HG03439 (cell line): Measurements from ENCODE around the gene VASN.

ENCODE experiments used
- ATAC-seq: cut with Tn5 transposase; IDR thresholded peaks from one replicate; pipeline ENCODE4 v1.9.1; 2021; ENCODE audit warnings: mild to moderate bottlenecking, moderate library complexity; ENCODE audit not compliant: unreplicated experiment

VASN gene

DNA sequence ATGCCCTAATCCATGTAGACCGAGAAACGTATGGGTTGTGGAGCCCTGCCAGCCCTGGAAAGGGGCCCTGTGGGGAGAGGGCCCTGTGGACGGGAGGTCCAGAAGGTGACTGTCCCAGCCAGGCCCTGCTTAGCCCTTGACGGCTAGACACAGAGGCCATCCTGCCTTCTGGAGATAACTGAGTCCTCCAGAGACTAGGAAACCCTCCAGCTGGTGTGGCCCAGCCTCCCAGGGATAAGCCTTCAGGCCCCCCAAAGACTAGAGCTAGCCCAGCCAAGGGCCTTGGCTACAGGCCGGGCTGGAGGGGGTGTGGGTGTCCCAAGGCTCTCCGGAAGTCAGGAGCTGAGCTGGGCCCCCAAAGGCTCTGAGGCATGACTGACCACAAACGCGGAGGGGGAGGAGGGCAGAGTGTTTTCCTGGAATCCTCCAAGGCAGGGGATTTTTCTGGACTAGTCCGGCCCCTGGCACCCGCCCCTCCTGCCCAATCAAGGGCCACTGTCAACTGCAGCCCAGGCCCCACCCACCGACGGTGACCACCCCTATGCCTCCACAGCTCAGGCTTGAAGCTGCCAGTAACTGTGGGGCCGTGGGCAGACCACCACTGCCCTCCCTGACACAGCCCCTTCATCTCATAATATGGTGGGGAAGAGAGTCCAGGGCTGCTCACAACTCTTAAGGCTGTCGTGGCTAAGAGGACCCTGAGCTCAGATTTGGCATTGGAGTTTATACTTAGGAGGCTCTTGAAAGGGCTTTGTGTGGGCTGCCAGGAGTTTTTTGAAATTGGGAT, 885 bp upstream of the VASN start:
- ATAC-seq, result no peak

DNA sequence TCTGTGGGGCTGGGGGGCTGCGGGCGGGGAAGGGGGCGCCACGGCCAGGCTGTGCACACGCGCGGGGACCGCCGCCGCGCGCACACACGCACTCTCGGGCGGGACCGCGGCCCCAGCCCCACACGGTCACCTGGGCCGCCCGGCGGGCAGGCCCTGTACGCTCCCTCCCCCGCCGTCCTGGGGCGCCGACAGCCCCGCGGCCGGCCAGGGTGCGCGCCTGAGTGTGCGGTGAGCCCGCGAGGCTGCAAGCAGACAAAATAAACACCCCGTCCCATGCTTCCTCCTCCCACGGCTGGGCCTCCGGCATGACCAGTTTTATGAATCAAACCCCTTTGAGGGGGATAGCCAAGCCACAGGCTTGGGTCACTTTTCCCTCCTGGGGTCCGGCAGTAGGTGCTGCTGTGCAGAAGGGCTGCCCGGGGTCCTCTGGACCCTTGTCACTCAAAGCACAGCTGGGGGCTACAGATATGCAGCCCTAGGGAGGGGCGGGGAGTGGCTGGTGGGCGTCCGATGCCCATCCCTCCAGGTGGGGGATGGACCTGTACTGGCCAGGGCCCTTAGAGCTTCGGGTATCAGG, 441 bp downstream of the VASN start:
- ATAC-seq, result no peak

DNA sequence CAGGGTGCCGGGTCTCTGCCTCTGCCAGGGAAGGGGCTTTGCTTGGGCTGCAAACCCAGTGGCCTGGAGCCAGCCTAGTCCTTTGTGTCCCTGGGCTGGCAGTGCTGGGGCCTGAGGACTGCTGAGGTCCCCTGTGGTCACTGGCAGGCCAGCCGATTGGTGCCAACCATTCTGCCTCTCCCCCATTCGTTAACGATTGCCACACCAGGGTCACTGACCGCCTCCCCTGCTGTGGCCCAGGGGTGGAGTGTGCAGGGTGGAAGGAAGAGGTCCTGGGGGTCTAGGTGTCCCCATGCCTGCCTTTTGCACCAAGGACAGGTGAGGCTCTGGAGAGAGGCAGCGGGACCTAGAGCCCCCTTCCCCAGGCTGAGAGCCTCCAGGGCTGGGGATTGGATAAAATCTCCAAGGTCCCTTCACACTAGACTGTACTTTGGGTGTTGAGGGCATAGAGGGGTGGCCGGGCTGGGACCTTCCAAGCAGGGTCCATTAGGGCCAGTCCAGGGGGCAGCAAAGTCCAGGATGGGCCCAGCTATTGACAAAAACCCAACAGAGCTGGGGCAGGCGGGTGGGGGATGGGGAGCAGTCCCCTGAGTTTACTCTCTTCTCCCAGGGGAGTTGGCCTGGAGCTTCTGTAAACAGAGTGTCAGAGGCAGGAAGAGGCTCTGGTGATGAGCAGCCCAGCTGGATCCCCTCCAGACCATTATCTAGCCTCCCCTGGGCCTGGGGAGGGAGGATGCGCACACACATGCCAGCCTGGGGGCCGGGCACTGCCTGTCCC, 1.1 kb downstream of the VASN start:
- no peak for ATAC-seq

DNA sequence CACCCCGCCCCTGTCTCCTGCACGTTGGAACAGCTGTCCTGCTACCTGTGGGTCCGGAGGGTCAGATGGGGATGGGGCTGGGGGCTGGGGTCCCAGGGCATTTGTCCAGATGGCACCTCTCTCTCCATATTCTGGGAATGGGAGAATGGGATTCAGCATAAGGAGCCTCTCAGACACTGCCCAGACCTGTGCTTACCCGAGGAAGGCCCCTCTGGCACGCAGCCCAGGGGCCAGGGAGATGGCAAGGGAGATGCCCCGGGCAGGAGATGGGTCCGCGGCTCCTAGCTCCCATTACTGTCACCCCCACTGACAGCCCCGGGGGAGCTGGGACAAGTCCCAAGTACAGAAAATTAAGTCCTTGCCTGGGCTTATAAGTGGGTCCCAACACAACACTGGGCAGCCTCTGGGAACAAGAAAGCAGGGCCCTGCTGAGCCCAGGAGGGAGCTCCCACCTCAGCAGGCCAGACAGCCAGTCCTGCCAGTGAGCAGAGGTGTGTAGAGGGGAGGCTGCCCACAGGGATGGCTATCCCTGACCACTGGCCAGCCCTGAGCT, 1.8 kb downstream of the VASN start:
- no peak for ATAC-seq

DNA sequence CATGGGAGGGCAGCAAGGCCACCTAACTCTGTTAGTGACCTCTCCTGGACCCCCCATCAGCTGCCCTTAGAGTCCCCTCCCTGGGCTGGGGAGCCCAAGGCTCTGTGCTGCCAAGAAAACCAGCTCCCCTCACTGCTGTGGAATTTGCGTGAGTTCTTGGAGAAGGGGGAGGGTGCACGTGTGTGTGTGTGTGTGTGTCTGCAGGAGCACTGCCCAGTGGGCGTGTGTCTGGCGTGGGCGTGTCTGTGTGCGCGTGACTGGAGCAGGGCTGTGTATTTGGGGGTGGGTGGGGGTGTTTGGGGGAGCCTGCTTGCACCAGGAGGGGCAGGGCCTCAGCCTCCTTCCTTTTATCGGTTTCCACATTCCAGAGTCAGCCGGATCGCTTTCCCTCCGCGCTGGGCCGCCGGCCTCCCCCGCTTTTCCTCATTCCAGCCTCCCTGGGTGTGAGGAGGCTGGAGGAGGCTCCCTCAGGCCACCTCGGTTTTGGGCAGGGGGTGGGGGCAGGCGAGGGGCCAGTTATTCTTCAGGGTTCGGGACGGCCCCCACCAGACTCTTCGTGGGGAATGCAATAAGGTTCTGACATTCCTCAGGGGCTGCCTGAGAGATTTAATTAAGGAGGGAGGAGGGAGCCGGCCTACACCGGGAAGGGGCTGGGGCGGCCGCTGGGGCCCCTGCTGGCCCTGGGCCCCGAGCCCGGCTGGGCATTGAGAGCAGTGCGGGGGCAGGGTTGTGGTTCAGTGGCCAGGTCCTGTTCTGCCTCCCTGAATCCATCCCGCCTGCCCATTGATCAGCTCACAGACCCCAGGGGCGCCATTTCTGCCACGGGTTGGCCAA, 2.5 kb downstream of the VASN start:
- ATAC-seq, result no peak

DNA sequence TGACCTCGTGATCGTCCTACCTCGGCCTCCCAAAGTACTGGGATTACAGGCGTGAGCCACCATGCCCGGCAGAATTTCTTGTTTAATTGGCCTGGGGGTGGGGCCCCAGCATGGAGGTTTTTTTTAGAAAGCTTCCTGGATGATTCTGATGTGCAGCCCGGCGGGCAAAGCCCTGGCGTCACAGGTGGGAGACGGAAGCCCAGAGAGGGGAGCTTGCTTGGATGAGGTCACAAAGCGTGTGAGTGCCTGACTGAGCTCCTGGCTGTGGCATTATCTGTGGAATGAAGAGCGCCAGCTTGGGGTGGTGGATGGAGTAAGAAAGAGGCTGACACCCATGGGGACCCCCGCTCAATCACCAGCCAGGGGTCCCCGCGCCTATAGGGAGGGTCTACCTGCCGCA, 4.1 kb downstream of the VASN start:
- ATAC-seq, result no peak

DNA sequence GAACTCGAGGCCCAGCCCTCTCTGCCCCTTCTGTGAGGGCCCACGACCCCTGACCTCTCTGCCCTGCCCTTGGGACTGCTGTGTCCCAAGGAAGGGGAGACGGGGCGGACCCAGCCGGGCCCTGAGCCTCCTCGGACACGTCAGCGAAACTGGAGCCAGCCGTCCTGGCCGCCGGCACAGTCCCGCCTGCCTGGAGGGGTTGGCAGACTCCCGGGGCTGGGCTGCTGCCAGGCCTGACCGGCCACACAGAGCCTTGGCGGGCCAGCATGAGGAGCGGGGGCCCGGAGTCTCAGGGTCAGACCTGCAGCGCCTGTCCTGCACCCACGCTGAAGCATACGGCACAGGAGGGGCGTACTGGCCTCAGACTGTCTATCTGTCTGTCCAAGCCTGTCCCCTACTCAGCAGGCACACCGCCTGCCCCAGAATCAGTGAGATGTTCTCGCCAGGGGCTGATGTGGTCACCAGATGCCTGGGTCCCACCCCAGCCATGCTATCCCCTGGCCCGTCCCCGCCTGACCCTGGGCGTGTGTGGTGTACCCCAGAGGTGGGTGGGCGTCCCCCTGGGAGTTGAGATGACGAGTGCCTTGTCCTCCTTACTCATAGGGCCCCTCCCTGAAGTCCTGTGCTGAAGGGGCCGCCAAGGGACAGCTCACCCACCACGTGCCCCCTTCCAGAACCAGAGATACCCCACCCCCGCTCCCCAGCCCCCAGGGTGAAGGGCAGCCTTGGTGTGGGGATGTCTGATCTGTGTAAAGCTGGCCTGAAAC, 4.7 kb downstream of the VASN start:
- no peak for ATAC-seq

DNA sequence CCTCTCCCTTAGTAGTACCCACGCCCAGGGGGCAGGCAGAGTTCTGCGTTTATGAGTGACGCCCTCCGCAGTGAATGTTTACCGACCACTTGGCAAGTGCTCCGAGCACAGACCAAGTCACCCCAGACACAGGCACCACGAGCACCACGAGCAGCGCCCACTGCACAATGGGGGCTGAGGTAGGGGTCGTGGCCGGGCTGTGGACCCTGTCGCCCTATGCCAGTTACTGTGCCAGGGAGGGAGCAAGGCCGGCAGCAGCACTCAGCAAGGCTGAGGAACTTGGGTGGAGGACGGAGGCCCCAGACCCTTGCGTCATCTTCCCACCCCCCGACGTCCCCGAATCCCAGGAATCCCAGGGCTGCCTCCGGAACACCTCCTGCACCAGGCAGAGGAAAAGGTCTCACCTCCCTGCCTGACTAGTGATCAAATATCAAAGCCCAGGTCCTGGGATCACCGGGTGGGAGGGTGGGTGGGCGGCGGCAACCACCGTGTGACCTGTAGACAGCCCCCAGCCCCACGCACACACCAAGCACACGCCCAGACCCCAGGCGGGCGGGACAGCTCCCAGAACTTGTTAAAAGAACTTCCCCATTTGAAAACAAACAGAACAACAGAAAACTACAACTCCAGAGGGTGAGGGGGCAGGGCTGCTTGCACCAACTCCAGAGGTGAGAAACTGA, 5.4 kb downstream of the VASN start:
- ATAC-seq, result no peak

DNA sequence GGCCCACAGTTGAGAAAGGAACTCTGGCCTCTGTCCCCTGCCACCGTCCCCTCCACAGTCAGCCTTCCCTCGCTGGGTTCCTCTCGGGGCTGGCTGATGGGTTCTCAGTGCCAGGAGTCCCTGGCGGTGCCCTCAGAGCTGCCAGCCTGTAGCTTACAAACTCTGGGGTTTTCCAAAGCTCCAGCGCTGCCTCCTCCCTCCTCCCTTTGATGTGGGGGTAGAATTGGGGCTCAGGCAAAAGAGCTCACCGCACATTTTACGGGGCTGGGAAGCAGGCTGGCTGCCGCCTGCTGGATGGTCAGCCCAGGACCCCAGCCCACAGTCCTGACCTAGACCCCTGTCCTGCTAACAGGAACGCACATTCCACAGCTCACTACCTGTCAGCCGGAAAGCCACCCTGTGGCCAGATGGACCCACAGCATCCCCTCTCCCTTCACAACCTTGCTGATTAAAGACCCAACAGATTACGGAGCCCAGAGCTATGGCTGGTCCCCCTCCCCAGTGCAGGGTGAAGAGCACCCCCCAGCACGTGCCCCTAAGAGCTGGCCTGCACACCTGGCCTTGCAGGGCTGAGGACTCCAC, 6.0 kb downstream of the VASN start:
- no peak for ATAC-seq

DNA sequence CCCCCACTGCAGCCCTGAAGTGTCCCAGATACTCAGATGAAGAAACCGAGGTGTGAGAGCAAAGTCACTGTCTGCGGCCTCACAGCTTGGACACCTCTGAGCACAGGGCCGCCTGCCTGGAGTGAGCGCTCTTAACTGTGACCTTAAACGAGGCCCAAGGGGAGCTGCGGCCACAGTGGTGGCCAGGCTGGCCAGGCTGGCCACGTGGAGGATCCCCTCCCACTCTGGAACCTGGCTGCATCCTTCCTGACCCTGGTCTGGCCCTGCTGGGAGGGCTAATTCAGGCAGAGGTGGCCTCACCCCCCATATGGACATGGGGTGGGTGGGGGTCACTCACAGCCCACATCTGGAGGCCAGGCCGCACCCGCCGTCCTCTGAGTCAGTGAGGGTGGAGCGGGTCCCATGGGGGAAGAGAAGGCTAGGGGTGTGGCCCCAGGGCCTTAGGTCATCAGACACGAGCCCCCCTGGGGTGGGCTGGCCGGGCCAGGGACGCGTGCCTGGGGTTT, 6.6 kb downstream of the VASN start:
- ATAC-seq, result no peak

DNA sequence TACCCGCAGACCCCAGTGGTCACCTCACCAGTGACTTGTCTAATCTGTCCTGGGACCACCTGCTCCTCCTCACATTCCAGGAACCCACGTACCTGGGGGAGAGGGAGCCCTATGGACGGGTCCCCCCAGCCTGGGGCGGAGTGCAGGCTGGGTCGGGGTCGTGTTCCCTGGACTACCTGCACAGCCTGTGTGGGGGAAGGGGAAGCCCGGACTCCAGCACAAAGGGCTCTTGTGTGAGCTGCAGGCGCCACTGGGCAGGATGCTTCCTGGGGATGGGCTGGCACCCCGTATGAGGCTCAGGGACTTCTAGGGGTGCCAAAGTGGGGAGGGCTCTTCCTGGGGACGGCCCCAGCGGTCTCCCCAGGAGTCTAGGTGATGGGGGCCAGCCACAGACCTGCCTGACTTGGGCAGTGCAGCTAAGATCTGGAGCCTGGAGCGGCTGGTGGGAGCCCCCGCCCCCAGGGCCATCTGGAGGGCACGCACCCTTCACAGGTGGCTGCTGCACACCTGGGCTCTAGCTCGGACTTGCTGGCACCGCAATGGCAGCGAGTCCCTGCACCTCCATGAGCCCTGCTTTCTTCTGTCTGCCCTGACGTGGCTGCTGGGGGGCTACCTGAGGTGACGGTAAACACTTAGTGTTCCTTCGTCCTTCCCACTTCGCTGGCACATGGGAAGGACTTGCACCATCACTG, 7.5 kb downstream of the VASN start:
- no peak for ATAC-seq

DNA sequence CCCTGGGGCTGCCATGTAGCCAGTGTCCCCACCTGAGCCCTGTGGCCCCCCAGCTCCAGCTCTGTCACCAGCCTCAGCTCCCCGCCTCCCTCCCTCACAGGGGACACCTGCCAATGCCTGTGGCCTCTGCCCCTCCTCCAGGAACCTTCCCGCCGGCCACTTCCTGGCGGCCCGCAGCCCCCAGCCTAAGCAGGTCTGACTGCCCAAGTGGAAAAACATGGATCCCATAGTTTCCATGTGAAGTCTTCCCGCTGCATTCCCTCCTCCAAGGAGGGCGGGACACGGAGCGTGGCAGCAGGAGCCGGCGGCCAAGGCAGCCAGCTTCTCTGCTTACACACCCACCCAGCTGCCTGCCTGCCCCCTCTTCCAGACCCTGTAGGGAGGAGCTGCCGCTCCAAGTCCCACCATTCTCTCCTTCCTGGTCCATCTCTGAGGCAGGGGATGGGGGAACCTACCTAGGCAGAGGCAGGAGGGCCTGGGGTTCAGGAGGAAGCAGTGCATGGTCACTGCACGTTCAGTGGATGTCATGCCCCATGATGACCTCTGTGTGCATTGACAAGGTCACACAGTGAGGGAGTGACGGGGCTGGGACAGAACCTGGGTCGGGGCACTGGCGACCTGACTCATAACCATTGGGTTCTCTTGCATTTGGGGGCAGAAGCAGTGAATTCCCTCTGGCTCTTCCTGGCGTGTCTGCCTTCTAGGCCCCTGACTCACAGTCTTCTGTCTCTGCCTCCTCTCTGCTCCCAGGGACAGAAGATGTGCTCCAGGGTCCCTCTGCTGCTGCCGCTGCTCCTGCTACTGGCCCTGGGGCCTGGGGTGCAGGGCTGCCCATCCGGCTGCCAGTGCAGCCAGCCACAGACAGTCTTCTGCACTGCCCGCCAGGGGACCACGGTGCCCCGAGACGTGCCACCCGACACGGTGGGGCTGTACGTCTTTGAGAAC, 8.7 kb downstream of the VASN start:
- ATAC-seq, result no peak

DNA sequence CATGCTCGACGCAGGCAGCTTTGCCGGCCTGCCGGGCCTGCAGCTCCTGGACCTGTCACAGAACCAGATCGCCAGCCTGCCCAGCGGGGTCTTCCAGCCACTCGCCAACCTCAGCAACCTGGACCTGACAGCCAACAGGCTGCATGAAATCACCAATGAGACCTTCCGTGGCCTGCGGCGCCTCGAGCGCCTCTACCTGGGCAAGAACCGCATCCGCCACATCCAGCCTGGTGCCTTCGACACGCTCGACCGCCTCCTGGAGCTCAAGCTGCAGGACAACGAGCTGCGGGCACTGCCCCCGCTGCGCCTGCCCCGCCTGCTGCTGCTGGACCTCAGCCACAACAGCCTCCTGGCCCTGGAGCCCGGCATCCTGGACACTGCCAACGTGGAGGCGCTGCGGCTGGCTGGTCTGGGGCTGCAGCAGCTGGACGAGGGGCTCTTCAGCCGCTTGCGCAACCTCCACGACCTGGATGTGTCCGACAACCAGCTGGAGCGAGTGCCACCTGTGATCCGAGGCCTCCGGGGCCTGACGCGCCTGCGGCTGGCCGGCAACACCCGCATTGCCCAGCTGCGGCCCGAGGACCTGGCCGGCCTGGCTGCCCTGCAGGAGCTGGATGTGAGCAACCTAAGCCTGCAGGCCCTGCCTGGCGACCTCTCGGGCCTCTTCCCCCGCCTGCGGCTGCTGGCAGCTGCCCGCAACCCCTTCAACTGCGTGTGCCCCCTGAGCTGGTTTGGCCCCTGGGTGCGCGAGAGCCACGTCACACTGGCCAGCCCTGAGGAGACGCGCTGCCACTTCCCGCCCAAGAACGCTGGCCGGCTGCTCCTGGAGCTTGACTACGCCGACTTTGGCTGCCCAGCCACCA, 9.7 kb downstream of the VASN start:
- no peak for ATAC-seq

DNA sequence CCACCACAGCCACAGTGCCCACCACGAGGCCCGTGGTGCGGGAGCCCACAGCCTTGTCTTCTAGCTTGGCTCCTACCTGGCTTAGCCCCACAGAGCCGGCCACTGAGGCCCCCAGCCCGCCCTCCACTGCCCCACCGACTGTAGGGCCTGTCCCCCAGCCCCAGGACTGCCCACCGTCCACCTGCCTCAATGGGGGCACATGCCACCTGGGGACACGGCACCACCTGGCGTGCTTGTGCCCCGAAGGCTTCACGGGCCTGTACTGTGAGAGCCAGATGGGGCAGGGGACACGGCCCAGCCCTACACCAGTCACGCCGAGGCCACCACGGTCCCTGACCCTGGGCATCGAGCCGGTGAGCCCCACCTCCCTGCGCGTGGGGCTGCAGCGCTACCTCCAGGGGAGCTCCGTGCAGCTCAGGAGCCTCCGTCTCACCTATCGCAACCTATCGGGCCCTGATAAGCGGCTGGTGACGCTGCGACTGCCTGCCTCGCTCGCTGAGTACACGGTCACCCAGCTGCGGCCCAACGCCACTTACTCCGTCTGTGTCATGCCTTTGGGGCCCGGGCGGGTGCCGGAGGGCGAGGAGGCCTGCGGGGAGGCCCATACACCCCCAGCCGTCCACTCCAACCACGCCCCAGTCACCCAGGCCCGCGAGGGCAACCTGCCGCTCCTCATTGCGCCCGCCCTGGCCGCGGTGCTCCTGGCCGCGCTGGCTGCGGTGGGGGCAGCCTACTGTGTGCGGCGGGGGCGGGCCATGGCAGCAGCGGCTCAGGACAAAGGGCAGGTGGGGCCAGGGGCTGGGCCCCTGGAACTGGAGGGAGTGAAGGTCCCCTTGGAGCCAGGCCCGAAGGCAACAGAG, 10.5 kb downstream of the VASN start:
- no peak for ATAC-seq

DNA sequence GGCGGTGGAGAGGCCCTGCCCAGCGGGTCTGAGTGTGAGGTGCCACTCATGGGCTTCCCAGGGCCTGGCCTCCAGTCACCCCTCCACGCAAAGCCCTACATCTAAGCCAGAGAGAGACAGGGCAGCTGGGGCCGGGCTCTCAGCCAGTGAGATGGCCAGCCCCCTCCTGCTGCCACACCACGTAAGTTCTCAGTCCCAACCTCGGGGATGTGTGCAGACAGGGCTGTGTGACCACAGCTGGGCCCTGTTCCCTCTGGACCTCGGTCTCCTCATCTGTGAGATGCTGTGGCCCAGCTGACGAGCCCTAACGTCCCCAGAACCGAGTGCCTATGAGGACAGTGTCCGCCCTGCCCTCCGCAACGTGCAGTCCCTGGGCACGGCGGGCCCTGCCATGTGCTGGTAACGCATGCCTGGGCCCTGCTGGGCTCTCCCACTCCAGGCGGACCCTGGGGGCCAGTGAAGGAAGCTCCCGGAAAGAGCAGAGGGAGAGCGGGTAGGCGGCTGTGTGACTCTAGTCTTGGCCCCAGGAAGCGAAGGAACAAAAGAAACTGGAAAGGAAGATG, 11.2 kb downstream of the VASN start:
- ATAC-seq, result no peak
